ENCODE data around the gene VAT1L. TPM values are rescaled to one million over a fixed set of nuclear protein-coding genes. Genes with fewer than 3 reads are reported as not detected.

Gene VAT1L
- total RNA-seq, 1 donor from 2014 or later, result 0.67 TPM

- Mint-ChIP-seq H3K27me3 (peaks cover 40% of the 10 kb centered on the region), H3K27ac (no peak overlapping the region), H3K36me3 (ENCODE audit: insufficient read depth) (no peaks in the 10 kb centered on the region), H3K4me3 (ENCODE audit: low read depth) (no peak overlapping the region), H3K9me3 (ENCODE audit: low read depth) (no peaks in the 10 kb centered on the region), H3K4me1 (ENCODE audit: low read depth) (no peaks in the 10 kb centered on the region)
- TF ChIP-seq, protein P1, sequence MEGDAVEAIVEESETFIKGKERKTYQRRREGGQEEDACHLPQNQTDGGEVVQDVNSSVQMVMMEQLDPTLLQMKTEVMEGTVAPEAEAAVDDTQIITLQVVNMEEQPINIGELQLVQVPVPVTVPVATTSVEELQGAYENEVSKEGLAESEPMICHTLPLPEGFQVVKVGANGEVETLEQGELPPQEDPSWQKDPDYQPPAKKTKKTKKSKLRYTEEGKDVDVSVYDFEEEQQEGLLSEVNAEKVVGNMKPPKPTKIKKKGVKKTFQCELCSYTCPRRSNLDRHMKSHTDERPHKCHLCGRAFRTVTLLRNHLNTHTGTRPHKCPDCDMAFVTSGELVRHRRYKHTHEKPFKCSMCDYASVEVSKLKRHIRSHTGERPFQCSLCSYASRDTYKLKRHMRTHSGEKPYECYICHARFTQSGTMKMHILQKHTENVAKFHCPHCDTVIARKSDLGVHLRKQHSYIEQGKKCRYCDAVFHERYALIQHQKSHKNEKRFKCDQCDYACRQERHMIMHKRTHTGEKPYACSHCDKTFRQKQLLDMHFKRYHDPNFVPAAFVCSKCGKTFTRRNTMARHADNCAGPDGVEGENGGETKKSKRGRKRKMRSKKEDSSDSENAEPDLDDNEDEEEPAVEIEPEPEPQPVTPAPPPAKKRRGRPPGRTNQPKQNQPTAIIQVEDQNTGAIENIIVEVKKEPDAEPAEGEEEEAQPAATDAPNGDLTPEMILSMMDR (IDR thresholded peaks at IDR 0.05; ENCODE audit: unreplicated experiment), result no peak
- DNase-seq (ENCODE audit: low spot score, unreplicated experiment), result no peak
These were observed 177.0 kb downstream of the VAT1L start for GRCh38 chr16:77965346-77965745.

GRCh38 chr16:77967054-77967904 is 178.9 kb downstream of the VAT1L start:
- Mint-ChIP-seq H3K27ac (no peak overlapping the region), H3K36me3 (ENCODE audit: insufficient read depth) (no peaks in the 10 kb centered on the region), H3K4me1 (ENCODE audit: low read depth) (peaks cover 2% of the 10 kb centered on the region), H3K9me3 (ENCODE audit: low read depth) (no peaks in the 10 kb centered on the region), H3K4me3 (ENCODE audit: low read depth) (no peak overlapping the region), H3K27me3 (peaks cover 40% of the 10 kb centered on the region)
- TF ChIP-seq, protein P1 (IDR thresholded peaks at IDR 0.05; ENCODE audit: unreplicated experiment), result no peak
- DNase-seq (ENCODE audit: low spot score, unreplicated experiment), result no peak

DNA sequence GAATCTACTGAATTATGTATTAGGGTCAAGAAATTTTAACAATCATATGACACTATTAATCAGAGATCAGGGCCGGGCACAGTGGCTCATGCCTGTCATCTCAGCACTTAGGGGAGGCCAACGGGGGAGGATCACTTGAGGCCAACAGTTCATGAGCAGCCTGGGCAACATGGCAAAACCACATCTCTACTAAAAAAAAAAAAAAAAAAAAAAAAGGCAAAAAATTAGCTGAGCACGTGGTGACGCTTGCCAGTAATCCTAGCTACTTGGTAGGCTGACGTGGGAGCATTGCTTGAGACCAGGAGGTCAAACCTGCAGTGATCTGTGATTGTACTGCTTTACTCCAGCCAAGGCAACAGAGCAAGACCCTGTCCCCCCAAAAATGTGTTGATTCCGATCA is 181.5 kb downstream of the VAT1L start:
- TF ChIP-seq, protein P1 (IDR thresholded peaks at IDR 0.05; ENCODE audit: unreplicated experiment), result no peak
- H3K27me3 Mint-ChIP-seq, result peaks cover 18% of the 10 kb centered on the region
- DNase-seq (ENCODE audit: low spot score, unreplicated experiment), result no peak
- no peak overlapping the region for H3K4me3 Mint-ChIP-seq (ENCODE audit: low read depth)
- no peaks in the 10 kb centered on the region for H3K36me3 Mint-ChIP-seq (ENCODE audit: insufficient read depth)
- H3K27ac Mint-ChIP-seq, result no peak overlapping the region
- H3K4me1 Mint-ChIP-seq (ENCODE audit: low read depth), result peaks cover 2% of the 10 kb centered on the region
- H3K9me3 Mint-ChIP-seq (ENCODE audit: low read depth), result no peaks in the 10 kb centered on the region

DNA sequence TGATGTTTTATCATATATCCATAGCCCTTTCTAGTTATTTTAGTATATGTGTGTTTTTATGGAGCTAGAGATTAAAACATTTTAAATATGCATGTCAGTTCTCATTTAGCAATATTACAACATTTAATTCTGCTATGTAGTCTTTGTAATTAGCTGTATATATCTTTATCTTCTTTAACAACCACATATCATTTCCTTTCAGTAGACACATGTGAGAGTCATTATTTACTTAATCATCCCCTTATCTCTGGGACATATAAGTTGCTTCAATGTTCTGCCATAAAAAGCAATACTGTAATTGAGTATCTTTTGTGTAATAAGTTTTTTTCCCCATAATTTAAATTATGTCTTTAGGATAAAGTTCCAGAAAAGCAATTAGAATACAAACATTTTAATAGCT is 182.0 kb downstream of the VAT1L start:
- H3K9me3 Mint-ChIP-seq (ENCODE audit: low read depth), result no peaks in the 10 kb centered on the region
- H3K4me3 Mint-ChIP-seq (ENCODE audit: low read depth), result no peak overlapping the region
- H3K4me1 Mint-ChIP-seq (ENCODE audit: low read depth), result peaks cover 2% of the 10 kb centered on the region
- TF ChIP-seq, protein P1 (IDR thresholded peaks at IDR 0.05; ENCODE audit: unreplicated experiment), result no peak
- H3K27ac Mint-ChIP-seq, result no peak overlapping the region
- no peaks in the 10 kb centered on the region for H3K36me3 Mint-ChIP-seq (ENCODE audit: insufficient read depth)
- no peak for DNase-seq (ENCODE audit: low spot score, unreplicated experiment)
- H3K27me3 Mint-ChIP-seq, result peaks cover 16% of the 10 kb centered on the region

DNA sequence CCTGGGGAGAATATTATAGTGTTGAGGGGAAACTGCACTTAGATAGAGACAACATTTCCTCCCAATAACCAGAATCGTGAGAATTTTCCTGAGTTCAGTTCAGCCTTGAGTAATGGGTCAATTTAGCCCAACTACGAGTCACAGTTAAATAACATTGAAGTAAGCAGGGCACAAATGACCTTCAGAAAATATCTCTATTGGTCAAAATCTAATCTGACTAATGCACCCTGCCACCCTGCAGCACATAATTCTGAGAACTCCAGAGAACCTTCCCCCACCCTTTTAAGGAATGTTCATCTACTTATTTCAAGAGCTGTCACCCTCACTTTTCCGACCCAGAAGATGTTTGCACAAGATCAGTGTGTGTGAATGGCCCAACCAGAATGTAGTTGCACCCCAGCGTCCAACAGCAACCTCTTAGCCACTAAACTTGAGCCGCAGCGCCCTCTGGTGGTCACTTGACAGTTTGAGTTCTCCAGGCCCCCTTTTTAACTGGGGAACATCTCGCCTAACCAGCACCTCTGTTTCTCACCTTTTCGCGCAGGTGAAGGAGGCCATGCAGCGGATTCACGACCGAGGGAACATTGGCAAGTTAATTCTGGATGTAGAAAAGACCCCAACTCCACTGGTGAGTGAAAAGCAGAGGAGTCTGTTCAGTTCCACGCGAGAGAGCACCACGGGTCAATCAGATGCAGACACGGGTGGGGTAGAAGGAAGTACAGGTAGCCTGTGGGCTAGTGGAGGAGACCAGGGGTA is 183.1 kb downstream of the VAT1L start:
- TF ChIP-seq, protein P1 (IDR thresholded peaks at IDR 0.05; ENCODE audit: unreplicated experiment), result peak; percentile 91
- Mint-ChIP-seq H3K9me3 (ENCODE audit: low read depth) (no peaks in the 10 kb centered on the region), H3K27me3 (peaks cover 10% of the 10 kb centered on the region), H3K4me1 (ENCODE audit: low read depth) (peaks cover 2% of the 10 kb centered on the region), H3K27ac (no peak overlapping the region), H3K4me3 (ENCODE audit: low read depth) (no peak overlapping the region), H3K36me3 (ENCODE audit: insufficient read depth) (no peaks in the 10 kb centered on the region)
- DNase-seq (ENCODE audit: low spot score, unreplicated experiment), result peak; percentile 79
